Gastroesophageal sphincter (tissue), 3 donors: ENCODE data around the gene TSPAN4.

Source experiments
- CTCF ChIP-seq, 4 experiments: fragments of 200-600 bp in 2 of 4; fragments of 450-650 bp in 2 of 4; sonication (generic) in 1 of 4; IDR thresholded peaks; one replicate each; pipeline ENCODE4 v1.5.1; 2017 to 2019; ENCODE audit warnings: antibody characterized with exemption in 4 of 4, mild to moderate bottlenecking in 2 of 4, moderate library complexity in 2 of 4
- EP300 ChIP-seq: sonication (generic); formaldehyde crosslinking; IDR thresholded peaks from one replicate; pipeline ENCODE4 v1.6.1; 2017; ENCODE audit warnings: antibody characterized with exemption, mild to moderate bottlenecking
- POLR2A ChIP-seq, 2 donors: fragments of 450-650 bp; IDR thresholded peaks; one replicate each; pipeline ENCODE4 v1.6.1; 2017; ENCODE audit warnings: antibody characterized with exemption in 2 of 2, mild to moderate bottlenecking in 2 of 2, moderate library complexity in 1 of 2
- POLR2AphosphoS5 ChIP-seq: sonication (generic); formaldehyde crosslinking; IDR thresholded peaks from one replicate; pipeline ENCODE4 v1.6.1; 2017; ENCODE audit warnings: antibody characterized with exemption

- no peak for TF ChIP-seq CTCF (IDR thresholded peaks at IDR 0.05)
- TF ChIP-seq EP300: no peak
- TF ChIP-seq POLR2A (IDR thresholded peaks at IDR 0.05): no peak
- TF ChIP-seq POLR2AphosphoS5: no peak
Measured at GRCh38 chr11:816433-816779, 26.2 kb upstream of the TSPAN4 start.
